GM12892 (cell line): ENCODE data around the gene AP2B1.

Experiments used
- POLR2A ChIP-seq: IDR thresholded peaks from 2 replicates; pipeline ENCODE4 v1.6.1; 2011; ENCODE audit warnings: low read depth, low read length, control low read depth
- POLR2AphosphoS5 ChIP-seq: IDR thresholded peaks from 2 replicates; pipeline ENCODE4 v1.6.1; 2011; ENCODE audit warnings: low read depth, low read length, control low read depth
- TAF1 ChIP-seq: IDR thresholded peaks from 2 replicates; pipeline ENCODE4 v1.6.1; 2011; ENCODE audit warnings: low read depth, mild to moderate bottlenecking, control low read depth, low read length, borderline replicate concordance

DNA sequence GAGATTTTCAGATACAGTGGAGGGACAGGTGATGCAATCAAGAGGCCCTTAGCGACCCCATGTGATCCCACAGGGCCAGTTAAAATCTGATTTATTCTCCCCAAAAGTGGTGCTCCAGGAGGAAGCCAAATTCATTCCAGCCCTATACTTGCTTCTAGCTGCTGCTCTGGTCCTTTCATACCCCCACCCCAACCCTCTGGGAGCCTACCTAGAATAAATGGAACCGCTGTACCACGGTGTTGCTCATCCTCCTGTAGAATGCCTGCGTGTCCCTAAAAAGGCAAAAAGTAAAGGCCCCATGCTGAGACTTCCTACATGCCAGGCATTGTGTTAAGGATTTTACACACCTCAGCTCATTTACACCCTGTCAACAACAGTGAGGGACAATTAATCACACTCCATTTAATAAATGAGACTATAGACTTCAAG lies 142.3 kb downstream of the AP2B1 start:
- TF ChIP-seq POLR2AphosphoS5 (no peak), POLR2A (no peak), TAF1 (no peak)
